IPS-NIHi7 (cell line): ENCODE measurements around the gene ITGB2.

Source experiments
- DNase-seq: peaks from one replicate; pipeline ENCODE4 v3.0.0; 2012; ENCODE audit warnings: mixed read lengths; ENCODE audit errors: extremely low spot score

Gene ITGB2

DNA sequence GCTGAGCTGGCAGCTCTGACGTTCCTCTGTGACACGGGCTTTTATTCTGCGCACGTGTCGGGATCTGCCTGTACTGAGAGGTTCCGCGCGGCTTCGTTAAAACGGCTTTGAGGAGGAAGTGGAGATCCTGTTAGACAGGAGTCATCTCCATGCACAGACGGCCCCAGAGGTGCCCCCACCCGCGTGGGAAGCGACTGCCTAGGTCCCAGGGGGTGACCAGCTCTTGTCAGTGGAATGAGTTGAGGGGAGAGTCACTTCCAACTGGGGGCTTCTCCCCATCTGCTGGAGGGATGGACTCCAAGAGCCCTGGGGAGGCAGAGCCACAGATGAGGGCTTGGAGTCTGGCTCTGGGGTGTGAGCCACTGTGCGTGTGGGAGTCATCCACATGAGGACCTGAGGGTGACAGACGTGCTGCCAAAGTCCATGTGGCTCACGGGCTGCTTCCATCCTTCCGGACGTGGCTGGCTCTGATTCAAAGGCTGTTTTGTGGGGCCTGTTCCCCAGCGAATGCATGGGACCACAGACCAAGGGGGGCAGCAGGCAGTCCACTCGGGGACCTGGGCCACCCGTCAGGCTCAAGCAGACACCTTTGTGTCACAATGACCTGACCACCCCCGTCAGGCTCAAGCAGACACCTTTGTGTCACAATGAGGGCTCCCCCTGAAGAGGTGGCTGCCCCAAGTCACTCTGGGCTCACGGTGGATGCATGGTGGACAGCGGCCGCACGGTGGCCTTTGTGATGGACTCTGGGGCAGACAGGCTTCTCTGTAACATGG lies 74.0 kb downstream of the ITGB2 start:
- DNase-seq = no peak

DNA sequence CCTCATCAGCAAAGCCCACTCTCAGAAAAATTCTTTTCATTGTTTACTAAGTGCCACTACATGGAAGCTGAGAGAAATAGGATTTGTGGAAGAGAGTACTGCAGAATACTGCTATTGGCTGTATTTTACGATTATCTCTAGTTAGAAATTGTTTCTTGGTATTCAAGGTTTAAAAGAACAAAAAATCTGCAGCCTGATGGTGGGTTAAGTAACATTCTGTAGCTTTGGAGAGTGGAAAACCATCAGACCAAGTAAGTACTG lies 74.5 kb downstream of the ITGB2 start:
- no peak for DNase-seq

DNA sequence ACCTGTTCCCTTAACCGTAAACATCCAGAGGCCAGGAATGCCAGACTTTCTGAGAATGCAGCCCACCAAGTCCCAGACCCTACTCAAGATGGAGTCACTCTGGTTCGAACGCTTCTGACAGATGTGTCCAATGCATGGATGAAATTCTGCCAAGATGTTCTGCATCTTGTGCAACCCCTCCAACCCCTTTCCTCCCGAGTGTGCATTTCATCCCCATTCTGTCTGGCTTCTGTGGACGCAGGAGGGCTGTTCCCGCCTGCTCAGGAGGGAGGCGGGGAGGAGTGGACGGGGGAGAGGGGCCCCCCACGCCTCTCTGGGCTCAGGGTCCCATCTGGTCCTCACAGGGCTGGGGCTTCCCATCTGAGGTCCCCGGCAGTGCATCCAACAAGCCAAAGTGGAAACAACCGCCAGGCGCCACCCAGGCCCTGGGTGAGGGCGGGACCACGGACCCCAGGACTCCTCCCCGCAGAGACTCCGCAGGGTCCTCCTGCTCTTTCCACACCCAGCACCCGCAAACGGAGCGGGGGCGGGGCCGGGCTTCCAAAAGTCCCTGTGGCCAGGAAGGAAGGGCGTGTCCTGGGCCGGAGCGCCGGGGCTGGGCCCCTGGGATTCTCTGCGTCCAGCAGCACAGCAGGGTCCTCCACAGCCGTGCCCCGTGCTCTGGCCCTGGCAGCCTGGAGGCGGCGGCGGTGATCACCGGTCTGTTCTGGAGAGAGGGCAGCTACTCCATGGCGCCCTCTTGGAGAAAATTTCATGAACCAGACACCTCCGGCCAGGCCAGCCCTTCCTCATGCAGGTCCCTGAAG lies 75.1 kb downstream of the ITGB2 start:
- DNase-seq = peak; percentile 84

DNA sequence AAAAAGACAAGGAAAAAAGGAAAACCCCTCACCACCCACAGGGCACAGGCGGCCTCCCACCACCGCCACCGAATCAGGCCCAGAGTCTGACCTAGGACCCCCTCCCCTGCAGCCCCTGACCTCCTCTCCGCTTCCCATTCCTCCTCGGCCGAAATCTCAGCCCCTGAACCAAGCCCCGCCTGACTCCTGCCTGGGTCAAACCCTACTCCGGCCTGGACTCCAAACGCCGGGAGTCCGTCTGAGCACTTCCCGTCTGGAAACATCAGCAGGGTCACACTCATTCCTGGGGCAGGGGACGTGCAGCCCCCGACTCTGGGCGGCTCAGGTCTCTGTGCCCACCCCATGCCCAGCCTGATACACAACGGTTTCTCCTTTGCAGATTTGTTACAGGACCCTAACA lies 76.4 kb downstream of the ITGB2 start:
- DNase-seq = no peak

DNA sequence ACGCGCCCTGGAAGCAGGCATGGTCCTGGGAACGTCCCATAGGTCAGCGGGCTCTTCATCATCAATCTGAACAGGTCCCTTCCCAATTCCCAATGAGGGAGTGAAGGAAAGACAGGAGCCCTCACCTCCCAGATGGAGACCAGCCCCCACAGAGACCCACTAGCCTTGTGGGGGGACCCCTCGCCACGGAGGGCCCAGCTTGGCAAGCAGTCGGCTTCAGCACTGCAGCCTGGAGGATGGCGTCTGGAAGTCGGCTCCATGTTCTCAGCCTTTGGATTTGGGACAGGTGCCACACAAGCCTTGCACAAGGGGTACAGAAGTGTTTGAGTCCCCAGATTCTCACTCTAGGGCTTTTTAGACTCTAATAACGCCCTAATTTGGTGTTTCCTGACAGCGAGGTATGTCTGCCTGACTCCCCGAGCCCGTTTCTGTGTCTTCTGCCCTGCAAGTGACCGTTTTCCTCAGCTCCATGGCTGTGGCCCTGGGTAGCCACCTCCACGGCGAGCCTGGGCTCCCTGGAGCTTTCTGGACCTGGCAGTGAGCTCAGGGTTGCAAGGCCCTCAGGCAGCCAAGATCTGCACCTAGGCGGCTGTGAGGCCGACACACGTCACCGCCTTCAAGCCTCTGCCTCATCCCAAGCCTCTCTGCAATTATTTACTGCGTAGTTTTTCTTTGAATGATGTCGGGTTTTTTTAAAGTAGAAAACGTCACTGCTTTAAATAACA lies 77.8 kb downstream of the ITGB2 start:
- DNase-seq = no peak

DNA sequence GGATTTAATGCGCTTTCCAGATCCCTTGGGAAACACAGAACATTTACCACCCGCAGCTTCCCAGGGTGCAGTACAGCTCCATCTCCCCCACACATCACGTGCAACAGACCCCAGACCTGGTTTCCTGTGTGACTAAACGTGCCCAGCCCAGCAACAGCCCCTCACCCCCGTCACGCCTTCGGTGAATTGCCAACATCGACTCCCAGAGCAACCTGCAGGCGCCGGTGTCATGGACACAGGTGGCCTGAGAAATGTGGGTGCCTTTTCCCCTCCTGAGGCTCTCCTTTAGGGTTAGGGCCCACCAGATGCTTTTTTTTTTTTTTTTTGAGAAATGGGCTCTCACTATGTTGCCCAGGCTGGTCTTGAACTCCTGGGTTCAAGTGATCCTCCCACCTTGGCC lies 78.6 kb downstream of the ITGB2 start:
- DNase-seq = no peak

DNA sequence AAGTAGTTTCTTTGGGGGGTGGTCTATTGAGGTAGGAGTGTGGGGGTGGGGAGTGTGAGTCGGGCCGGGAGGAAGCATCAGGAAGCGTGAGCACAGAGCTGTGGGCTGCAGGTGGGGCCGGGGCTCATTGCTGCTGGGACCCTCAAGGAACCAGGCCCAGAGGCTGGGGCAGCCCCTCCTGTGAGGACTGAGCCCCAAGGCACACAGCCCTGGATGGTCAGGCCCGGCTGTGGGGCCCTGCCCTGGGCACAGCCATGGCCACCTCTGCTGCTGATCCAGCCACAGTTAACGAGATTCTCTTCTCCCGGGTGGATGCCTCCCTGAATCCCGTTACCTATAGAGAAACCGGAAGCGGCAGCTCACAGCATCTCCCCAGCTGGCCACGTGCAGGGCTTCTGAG lies 79.9 kb downstream of the ITGB2 start:
- DNase-seq = no peak

DNA sequence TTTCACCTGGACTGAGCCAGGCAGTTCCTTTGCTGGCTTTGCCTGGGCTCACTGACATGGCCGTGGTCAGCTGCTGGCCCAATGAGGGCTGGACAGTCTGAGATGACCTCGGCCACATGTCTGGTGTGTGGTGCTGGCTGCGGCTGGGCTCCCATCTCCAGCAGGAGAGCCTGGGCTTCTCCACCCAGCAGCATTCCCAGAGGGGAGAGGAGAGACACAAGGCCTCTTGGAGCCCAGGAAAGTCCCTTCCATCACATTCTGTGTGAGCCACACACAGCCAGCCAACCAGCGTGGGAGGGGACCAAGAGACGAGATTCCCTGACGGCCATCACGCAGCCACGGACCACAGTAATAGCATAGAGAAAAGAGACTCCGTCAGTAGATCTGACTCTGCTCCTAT lies 81.7 kb downstream of the ITGB2 start:
- no peak for DNase-seq

DNA sequence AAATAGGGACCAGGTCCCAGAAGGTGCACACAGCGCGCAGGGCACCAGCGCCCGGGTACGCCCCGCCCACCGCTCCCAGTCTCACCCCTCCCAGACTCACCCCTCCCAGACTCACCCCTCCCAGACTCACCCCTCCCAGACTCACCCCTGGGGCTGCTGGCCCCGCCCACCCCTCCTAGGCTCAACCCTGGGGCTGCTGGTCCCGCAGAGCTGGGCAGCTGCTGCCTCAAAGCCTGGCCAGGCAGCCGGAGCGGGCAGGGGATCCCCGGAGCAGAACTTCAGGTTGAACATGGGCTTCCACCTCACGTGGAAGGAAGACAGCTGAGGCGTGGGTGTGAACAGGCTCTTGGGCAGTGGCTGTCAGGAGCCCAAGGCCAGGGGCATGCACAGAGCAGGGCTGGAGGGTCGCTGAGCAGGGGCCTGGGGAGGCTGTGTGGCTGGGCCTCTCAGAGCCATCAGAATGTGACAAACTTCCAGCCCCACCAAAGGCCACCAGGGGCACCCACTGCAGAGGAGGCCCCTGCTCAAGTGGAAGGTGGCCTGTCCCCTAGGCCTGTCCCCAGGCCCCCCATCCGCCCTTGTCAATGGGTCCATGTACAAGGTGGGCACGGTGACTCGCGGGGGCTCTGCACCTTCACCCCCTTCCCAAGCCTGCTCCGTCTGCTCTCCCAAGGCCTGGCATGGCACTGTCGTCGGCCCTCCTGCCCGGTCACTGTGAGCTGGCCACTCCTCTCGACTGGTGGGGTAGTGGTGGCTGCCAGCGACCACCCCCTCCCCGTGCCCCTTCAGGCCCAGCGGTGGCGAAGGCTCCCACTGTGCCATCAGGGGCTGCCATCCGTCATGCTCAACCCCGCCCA lies 82.4 kb downstream of the ITGB2 start:
- no peak for DNase-seq

DNA sequence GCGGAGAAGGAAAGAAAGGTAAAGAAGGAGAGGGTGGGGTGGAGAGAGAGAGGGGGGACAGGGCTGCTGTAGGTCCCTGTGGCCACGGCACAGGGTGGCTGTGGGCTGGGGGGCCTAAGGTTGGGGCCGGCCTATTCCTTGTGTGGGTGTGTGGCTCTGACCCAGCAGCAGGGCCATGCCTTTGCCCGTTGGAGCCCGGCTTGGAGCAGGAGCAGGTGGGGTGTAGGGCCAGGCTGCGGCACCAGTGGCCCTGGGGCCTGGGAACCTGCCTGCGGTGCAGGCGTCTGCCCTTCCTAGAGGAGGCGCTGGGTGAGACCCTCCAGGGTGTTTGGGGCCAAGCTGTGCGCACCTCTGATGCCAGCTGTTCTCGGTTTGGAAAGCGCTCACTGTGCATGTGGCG lies 83.2 kb downstream of the ITGB2 start:
- no peak for DNase-seq

DNA sequence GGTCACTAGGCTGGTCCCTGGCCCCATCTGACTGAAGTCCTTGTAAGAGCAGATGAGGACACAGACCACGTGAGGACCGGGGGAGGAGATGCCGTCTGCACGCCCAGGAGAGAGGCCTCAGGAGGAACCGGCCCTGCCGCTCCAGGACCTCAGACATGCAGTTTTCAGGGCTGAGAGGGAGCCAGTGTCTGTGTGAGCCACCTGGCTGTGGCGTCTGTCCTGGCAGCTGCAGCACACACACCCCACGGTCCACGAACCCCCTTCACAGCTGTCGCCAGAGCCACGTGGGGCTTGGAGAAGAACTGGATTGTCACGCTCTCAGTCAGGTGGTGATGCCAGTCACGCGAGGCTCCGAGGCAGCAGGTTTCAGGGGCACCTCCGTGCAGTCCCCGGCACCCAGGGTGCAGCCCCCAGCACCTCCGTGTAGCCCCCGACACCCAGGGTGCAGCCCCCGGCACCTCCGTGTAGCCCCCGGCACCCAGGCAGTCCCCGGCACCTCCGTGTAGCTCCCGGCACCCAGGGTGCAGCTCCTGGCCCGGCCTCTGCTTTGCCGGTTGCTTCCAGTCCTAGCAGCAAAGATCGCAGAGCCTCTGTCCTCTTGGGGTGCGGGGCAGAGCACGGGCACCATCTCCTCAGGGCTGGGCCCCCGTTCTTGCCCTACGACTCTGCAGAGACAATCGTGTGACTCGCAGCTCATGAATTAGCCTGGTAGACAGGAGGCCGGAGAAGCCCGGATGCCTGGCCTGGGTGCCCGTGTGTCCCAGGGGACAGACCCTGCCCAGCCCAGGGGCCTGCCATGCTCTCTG lies 83.8 kb downstream of the ITGB2 start:
- no peak for DNase-seq

DNA sequence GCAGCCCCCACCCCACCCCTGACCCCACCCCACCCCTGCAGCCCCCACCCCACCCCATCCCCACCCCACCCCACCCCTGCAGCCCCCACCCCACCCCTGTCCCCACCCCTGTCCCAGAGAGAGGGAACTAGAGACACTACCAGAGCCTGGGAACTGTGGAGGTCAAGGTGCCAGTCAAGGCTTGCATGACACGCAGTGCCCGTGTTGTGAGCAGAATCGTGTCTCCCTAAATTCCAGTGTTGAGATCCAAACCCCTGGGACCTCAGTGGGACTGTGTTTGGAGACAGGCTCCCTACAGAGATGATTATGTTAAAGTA lies 84.4 kb downstream of the ITGB2 start:
- no peak for DNase-seq
